ENCODE measurements around the gene COP1.
A peak's percentile ranks its signal among the peaks of the same experiment; 100 is the strongest.
"Not testable (repeated sequence)": the region's sequence is repeated elsewhere in the genome, so short reads cannot be mapped to it uniquely, and the experiment has no call there.

The COP1 gene

GRCh38 chr1:176206961-176207902, at the start of gene COP1:
COP1 (minus strand) TSS chr1:176207286; CDS start chr1:176206978, 308 bp downstream.
- DNase-seq = peak; percentile 89 to 92 (median 90)

- no peak for DNase-seq
These were observed 45.1 kb upstream of the COP1 start for GRCh38 chr1:176252191-176252590.

- no peak for DNase-seq
These were observed 37.8 kb upstream of the COP1 start for GRCh38 chr1:176244851-176245250.

GRCh38 chr1:176243746-176244145, 36.7 kb upstream of the COP1 start:
- no peak for DNase-seq

GRCh38 chr1:176241385-176242015, 34.4 kb upstream of the COP1 start:
- DNase-seq = no peak

- not testable (repeated sequence) for DNase-seq
These were observed 26.6 kb upstream of the COP1 start for GRCh38 chr1:176233657-176234056.

GRCh38 chr1:176227579-176227978, 20.5 kb upstream of the COP1 start:
- no peak for DNase-seq

- DNase-seq = no peak
These were observed 18.8 kb upstream of the COP1 start for GRCh38 chr1:176225911-176226310.

GRCh38 chr1:176225479-176225875, 18.4 kb upstream of the COP1 start:
- DNase-seq = no peak

GRCh38 chr1:176222196-176222595, 15.1 kb upstream of the COP1 start:
- DNase-seq = no peak

- DNase-seq = no peak
These were observed 13.1 kb upstream of the COP1 start for GRCh38 chr1:176220100-176220689.

- DNase-seq = no peak
These were observed 10.5 kb upstream of the COP1 start for GRCh38 chr1:176217461-176218099.

- no peak for DNase-seq
These were observed 8.9 kb upstream of the COP1 start for GRCh38 chr1:176216031-176216430.

- no peak for DNase-seq
These were observed 4.5 kb upstream of the COP1 start for GRCh38 chr1:176211396-176212165.

- no peak for DNase-seq
These were observed 948 bp upstream of the COP1 start for GRCh38 chr1:176208034-176208433.

GRCh38 chr1:176206006-176206960, 803 bp downstream of the COP1 start:
- peak in 3 of 4 experiments; percentile 17 to 62 (median 39) for DNase-seq

GRCh38 chr1:176205332-176205914, 1.7 kb downstream of the COP1 start:
- DNase-seq = no peak

- not testable (repeated sequence) for DNase-seq
These were observed 2.4 kb downstream of the COP1 start for GRCh38 chr1:176204655-176205054.

- DNase-seq = no peak
These were observed 3.4 kb downstream of the COP1 start for GRCh38 chr1:176203735-176204134.

- DNase-seq = no peak
These were observed 5.5 kb downstream of the COP1 start for GRCh38 chr1:176201568-176201967.

- no peak for DNase-seq
These were observed 7.4 kb downstream of the COP1 start for GRCh38 chr1:176199707-176200106.

Data from activated CD4-positive, CD25-positive, alpha-beta regulatory T cell (primary cell).